ENCODE measurements around the gene KCNG1.

- TF ChIP-seq CTCF (IDR thresholded peaks at IDR 0.05) (no peak), EZH2 (IDR thresholded peaks at IDR 0.05; ENCODE audit: borderline replicate concordance, insufficient read depth, low read depth, low read length, poor library complexity, severe bottlenecking) (no peak)
Measured at GRCh38 chr20:51020657-51021056, 2.2 kb downstream of the KCNG1 start.
